ENCODE measurements around the gene PHEX.

Gene PHEX

GRCh38 chrX:22246620-22247019 lies 214.5 kb downstream of the PHEX start:
- Histone ChIP-seq H3K27ac (replicated peaks) (no peak overlapping the region), H3K27me3 (ENCODE audit: insufficient read depth, poor library complexity, severe bottlenecking) (no peaks in the 10 kb centered on the region), H3K4me3 (replicated peaks; ENCODE audit: insufficient read depth, low read length) (no peak overlapping the region)
- TF ChIP-seq REST (IDR thresholded peaks at IDR 0.05; ENCODE audit: insufficient replicate concordance, low read depth): no peak
- no peak for TF ChIP-seq CTCF (IDR thresholded peaks at IDR 0.05; ENCODE audit: insufficient read depth, low read length)
- no peak for TF ChIP-seq GABPA (IDR thresholded peaks at IDR 0.05; ENCODE audit: low read depth)
- TF ChIP-seq SPI1 (IDR thresholded peaks at IDR 0.05; ENCODE audit: borderline replicate concordance, low read depth): no peak
- no peak for TF ChIP-seq POLR2AphosphoS5 (IDR thresholded peaks at IDR 0.05; ENCODE audit: low read depth)
- DNase-seq (ENCODE audit: low read depth in 1 of 2, low spot score in 1 of 2): no peak

- no peaks in the 10 kb centered on the region for H3K27me3 ChIP-seq (ENCODE audit: insufficient read depth, poor library complexity, severe bottlenecking)
- no peak for TF ChIP-seq POLR2AphosphoS5 (IDR thresholded peaks at IDR 0.05; ENCODE audit: low read depth)
- no peak for DNase-seq (ENCODE audit: low read depth in 1 of 2, low spot score in 1 of 2)
- no peak overlapping the region for H3K27ac ChIP-seq (replicated peaks)
- H3K4me3 ChIP-seq (replicated peaks; ENCODE audit: insufficient read depth, low read length): no peak overlapping the region
Measured at GRCh38 chrX:22247169-22247568, 215.0 kb downstream of the PHEX start.

DNA sequence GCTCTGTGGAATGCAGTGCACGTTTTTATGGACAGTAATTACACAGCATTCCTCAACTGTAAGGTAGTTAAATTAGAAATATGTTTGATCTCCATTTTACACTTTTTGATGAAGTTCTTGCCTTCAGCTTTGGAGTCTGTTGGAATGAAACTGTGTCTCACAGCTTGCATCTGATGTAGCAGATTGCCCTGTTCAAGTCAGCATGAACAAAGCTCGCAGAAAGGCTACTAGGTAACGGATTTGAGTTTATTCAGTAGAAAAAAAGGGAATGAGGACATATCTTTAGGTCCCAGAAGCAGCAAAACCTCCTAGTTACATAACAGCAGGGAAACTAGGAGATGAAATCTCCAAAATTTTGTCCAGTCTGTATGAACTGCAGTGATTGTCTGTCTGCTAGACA lies 216.3 kb downstream of the PHEX start:
- Histone ChIP-seq H3K27me3 (ENCODE audit: insufficient read depth, poor library complexity, severe bottlenecking) (no peaks in the 10 kb centered on the region), H3K27ac (replicated peaks) (no peak overlapping the region), H3K4me3 (replicated peaks; ENCODE audit: insufficient read depth, low read length) (no peak overlapping the region)
- TF ChIP-seq REST (IDR thresholded peaks at IDR 0.05; ENCODE audit: insufficient replicate concordance, low read depth) (no peak), POLR2AphosphoS5 (IDR thresholded peaks at IDR 0.05; ENCODE audit: low read depth) (no peak), GABPA (IDR thresholded peaks at IDR 0.05; ENCODE audit: low read depth) (no peak), CTCF (IDR thresholded peaks at IDR 0.05; ENCODE audit: insufficient read depth, low read length) (no peak), SPI1 (IDR thresholded peaks at IDR 0.05; ENCODE audit: borderline replicate concordance, low read depth) (no peak)
- no peak for DNase-seq (ENCODE audit: low read depth in 1 of 2, low spot score in 1 of 2)

DNA sequence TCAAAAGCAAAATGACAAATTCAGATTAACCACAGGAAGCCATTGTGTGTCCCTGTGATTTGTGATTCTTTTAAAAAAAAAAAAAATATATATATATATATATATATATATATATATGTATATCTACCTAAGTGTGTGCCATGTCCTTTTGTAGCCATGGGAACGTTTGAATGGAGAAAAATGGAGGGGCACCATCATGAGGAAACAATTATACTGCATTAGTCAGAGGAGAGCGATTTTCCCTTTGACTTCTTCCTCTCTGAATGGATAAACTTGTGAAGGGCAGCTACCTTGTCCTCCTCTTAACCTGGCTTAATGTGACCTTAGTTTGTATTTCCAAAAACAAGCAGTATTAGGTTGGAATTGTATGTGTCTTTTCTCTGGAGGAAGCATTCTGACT lies 217.2 kb downstream of the PHEX start:
- Histone ChIP-seq H3K27me3 (ENCODE audit: insufficient read depth, poor library complexity, severe bottlenecking) (no peaks in the 10 kb centered on the region), H3K27ac (replicated peaks) (no peak overlapping the region), H3K4me3 (replicated peaks; ENCODE audit: insufficient read depth, low read length) (no peak overlapping the region)
- no peak for DNase-seq (ENCODE audit: low read depth in 1 of 2, low spot score in 1 of 2)
- TF ChIP-seq CTCF (IDR thresholded peaks at IDR 0.05; ENCODE audit: insufficient read depth, low read length) (no peak), SPI1 (IDR thresholded peaks at IDR 0.05; ENCODE audit: borderline replicate concordance, low read depth) (no peak), REST (IDR thresholded peaks at IDR 0.05; ENCODE audit: insufficient replicate concordance, low read depth) (no peak), POLR2AphosphoS5 (IDR thresholded peaks at IDR 0.05; ENCODE audit: low read depth) (no peak), GABPA (IDR thresholded peaks at IDR 0.05; ENCODE audit: low read depth) (no peak)
